KOPT-K1 (cell line): ENCODE results near the gene EYA3.
A peak's percentile ranks its signal among the peaks of the same experiment; 100 is the strongest.

Source experiments
- H3K27ac ChIP-seq: fragments of 200-600 bp; sonication (generic); 2 replicates; pipeline ENCODE4 v1.5.1; 2016; ENCODE audit warnings: antibody characterized with exemption, mild to moderate bottlenecking, low read depth, low read length; ENCODE audit not compliant: poor library complexity, severe bottlenecking
- H3K36me3 ChIP-seq: fragments of 200-600 bp; sonication (generic); 2 replicates; pipeline ENCODE4 v1.5.1; 2017; ENCODE audit warnings: antibody characterized with exemption, mild to moderate bottlenecking, low read length, moderate library complexity; ENCODE audit not compliant: insufficient read depth
- H3K9me3 ChIP-seq: fragments of 200-600 bp; sonication (generic); 2 replicates; pipeline ENCODE4 v1.5.1; 2017; ENCODE audit warnings: antibody characterized with exemption, low read length, mild to moderate bottlenecking; ENCODE audit not compliant: insufficient read depth, poor library complexity, severe bottlenecking

EYA3 gene

GRCh38 chr1:28088168-28088961 is at the start of gene EYA3:
TSS of gene EYA3 (minus strand) at chr1:28088610. CDS start at chr1:28058026, 30,584 bp downstream.
- Histone ChIP-seq H3K27ac (peak within 1 kb of the TSS; percentile 77), H3K9me3 (no peaks in the 10 kb centered on the region), H3K36me3 (no peaks in the 10 kb centered on the region)

GRCh38 chr1:28136922-28137613 is 48.7 kb upstream of the EYA3 start:
- no peaks in the 10 kb centered on the region for H3K36me3 ChIP-seq
- H3K9me3 ChIP-seq: peaks cover 8% of the 10 kb centered on the region
- H3K27ac ChIP-seq: no peak overlapping the region

GRCh38 chr1:28136169-28136921 is 47.9 kb upstream of the EYA3 start:
- no peaks in the 10 kb centered on the region for H3K36me3 ChIP-seq
- H3K9me3 ChIP-seq: peaks cover 8% of the 10 kb centered on the region
- no peak overlapping the region for H3K27ac ChIP-seq

- Histone ChIP-seq H3K9me3 (peaks cover 8% of the 10 kb centered on the region), H3K36me3 (no peaks in the 10 kb centered on the region), H3K27ac (no peak overlapping the region)
Observed at GRCh38 chr1:28135371-28136168, 47.2 kb upstream of the EYA3 start.

GRCh38 chr1:28134651-28135207 is 46.3 kb upstream of the EYA3 start:
- peaks cover 8% of the 10 kb centered on the region for H3K9me3 ChIP-seq
- H3K27ac ChIP-seq: no peak overlapping the region
- no peaks in the 10 kb centered on the region for H3K36me3 ChIP-seq

GRCh38 chr1:28132171-28133167 is 44.1 kb upstream of the EYA3 start:
- Histone ChIP-seq H3K27ac (no peak overlapping the region), H3K9me3 (peaks cover 8% of the 10 kb centered on the region), H3K36me3 (no peaks in the 10 kb centered on the region)

- Histone ChIP-seq H3K27ac (no peak overlapping the region), H3K9me3 (peaks cover 8% of the 10 kb centered on the region), H3K36me3 (no peaks in the 10 kb centered on the region)
Observed at GRCh38 chr1:28130901-28131300, 42.5 kb upstream of the EYA3 start.

- Histone ChIP-seq H3K9me3 (peaks cover 8% of the 10 kb centered on the region), H3K36me3 (no peaks in the 10 kb centered on the region), H3K27ac (no peak overlapping the region)
Observed at GRCh38 chr1:28129150-28129549, 40.7 kb upstream of the EYA3 start.

GRCh38 chr1:28127617-28128257 is 39.3 kb upstream of the EYA3 start:
- H3K36me3 ChIP-seq: no peaks in the 10 kb centered on the region
- no peak overlapping the region for H3K27ac ChIP-seq
- H3K9me3 ChIP-seq: no peaks in the 10 kb centered on the region

GRCh38 chr1:28126783-28127490 is 38.5 kb upstream of the EYA3 start:
- no peaks in the 10 kb centered on the region for H3K36me3 ChIP-seq
- H3K27ac ChIP-seq: no peak overlapping the region
- no peaks in the 10 kb centered on the region for H3K9me3 ChIP-seq

GRCh38 chr1:28126212-28126611 is 37.8 kb upstream of the EYA3 start:
- no peak overlapping the region for H3K27ac ChIP-seq
- no peaks in the 10 kb centered on the region for H3K36me3 ChIP-seq
- no peaks in the 10 kb centered on the region for H3K9me3 ChIP-seq

GRCh38 chr1:28123461-28123961 is 35.1 kb upstream of the EYA3 start:
- Histone ChIP-seq H3K36me3 (no peaks in the 10 kb centered on the region), H3K27ac (no peak overlapping the region), H3K9me3 (no peaks in the 10 kb centered on the region)
